ENCODE data around the gene HK3. TPM values are rescaled to one million over a fixed set of nuclear protein-coding genes. Genes with fewer than 3 reads are reported as not detected.

The HK3 gene, protein sequence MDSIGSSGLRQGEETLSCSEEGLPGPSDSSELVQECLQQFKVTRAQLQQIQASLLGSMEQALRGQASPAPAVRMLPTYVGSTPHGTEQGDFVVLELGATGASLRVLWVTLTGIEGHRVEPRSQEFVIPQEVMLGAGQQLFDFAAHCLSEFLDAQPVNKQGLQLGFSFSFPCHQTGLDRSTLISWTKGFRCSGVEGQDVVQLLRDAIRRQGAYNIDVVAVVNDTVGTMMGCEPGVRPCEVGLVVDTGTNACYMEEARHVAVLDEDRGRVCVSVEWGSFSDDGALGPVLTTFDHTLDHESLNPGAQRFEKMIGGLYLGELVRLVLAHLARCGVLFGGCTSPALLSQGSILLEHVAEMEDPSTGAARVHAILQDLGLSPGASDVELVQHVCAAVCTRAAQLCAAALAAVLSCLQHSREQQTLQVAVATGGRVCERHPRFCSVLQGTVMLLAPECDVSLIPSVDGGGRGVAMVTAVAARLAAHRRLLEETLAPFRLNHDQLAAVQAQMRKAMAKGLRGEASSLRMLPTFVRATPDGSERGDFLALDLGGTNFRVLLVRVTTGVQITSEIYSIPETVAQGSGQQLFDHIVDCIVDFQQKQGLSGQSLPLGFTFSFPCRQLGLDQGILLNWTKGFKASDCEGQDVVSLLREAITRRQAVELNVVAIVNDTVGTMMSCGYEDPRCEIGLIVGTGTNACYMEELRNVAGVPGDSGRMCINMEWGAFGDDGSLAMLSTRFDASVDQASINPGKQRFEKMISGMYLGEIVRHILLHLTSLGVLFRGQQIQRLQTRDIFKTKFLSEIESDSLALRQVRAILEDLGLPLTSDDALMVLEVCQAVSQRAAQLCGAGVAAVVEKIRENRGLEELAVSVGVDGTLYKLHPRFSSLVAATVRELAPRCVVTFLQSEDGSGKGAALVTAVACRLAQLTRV
- polyA plus RNA-seq (2011; rRNA removed) (0.04 TPM in 1 of 2 replicates, not detected in the other), polyA plus RNA-seq (2017; fragmentation: RNase III; extraction: RNeasy Plus Mini Kit Qiagen cat#74134 plus additional on column Dnase treatment) (0.12 to 0.17 TPM in 2 of 3 replicates, not detected in the other), polyA minus RNA-seq (2011; rRNA and poly(A)+ RNA removed) (not detected in 2 replicates)
- 0.03 and 0.12 TPM in 2 replicates for polyA plus RNA-seq (2012; cell fraction: cytosol; rRNA removed)
- 0.32 and 1.5 TPM in 2 replicates for polyA plus RNA-seq (2012; cell fraction: nucleus; rRNA removed)

DNA sequence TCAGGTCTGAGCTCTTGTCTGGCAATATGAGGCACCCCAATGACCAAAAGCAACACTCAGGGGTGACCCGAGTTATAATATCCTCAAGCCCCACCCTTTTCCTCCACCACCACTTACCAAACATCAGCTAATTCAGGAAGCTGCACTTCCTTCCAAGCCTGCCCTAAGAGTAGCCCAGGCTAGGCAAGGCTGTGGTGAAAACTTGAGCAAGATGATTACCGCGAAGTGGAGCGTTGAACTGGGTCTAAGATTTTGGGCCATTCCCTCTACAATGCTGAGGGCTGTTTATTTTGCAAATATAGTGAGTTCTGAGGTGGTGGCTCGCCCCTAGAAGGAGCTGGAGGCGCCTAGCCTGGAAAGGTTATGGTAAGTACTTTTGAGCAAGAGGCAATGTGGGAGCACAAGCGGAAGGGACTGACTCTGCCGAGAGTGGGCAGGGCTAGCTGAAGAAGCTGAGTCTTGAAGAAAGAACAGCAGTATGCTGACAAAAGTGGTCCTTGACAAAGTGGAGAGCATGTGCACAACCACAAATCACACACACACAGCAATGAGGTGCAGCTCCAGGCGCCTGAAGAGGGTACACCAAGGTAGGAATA, at the start of gene HK3:
HK3 (minus strand) TSS at position 51 of the 596 bp plus-strand sequence. CDS start 3,187 bp downstream, outside the sequence.
- no peak within 1 kb of the TSS for H3K4me3 ChIP-seq
- no peaks in the 10 kb centered on the region for H3K9me3 ChIP-seq
- CTCF ChIA-PET = interaction anchor here (0.5 to 2.1 kb wide), 10 partner anchors 8 to 275 kb away, joined by 3 to 7 read pairs (median 4); no protein-coding TSS in a partner anchor
- no peak within 1 kb of the TSS for H3K4me2 ChIP-seq
- ATAC-seq (no peak), DNase-seq (ENCODE audit: low read depth in 1 of 2, low spot score in 1 of 2) (no peak), FAIRE-seq (no peak)
- POLR2A ChIA-PET = interaction anchor here (0.6 kb wide), 1 partner anchor 293 kb away, joined by 3 read pairs; no protein-coding TSS in a partner anchor
- H3K4me1 ChIP-seq = peaks cover 24% of the 10 kb centered on the region
- TF ChIP-seq, protein P1, sequence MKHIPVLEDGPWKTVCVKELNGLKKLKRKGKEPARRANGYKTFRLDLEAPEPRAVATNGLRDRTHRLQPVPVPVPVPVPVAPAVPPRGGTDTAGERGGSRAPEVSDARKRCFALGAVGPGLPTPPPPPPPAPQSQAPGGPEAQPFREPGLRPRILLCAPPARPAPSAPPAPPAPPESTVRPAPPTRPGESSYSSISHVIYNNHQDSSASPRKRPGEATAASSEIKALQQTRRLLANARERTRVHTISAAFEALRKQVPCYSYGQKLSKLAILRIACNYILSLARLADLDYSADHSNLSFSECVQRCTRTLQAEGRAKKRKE (CRISPR knock-in tag; IDR thresholded peaks at IDR 0.05; ENCODE audit: low read depth) = no peak
- TF ChIP-seq EHMT2 (IDR thresholded peaks at IDR 0.05; ENCODE audit: low read depth) (no peak), TFCP2L1 (CRISPR knock-in tag; IDR thresholded peaks at IDR 0.05) (no peak), ZNF302 (CRISPR knock-in tag; IDR thresholded peaks at IDR 0.05) (no peak), POLR2A (IDR thresholded peaks at IDR 0.05; ENCODE audit: low read length) (no peak), NR3C1 (IDR thresholded peaks at IDR 0.05) (no peak), ESRRA (IDR thresholded peaks at IDR 0.05; ENCODE audit: borderline replicate concordance, low read length) (no peak)
- TF ChIP-seq, protein P2, sequence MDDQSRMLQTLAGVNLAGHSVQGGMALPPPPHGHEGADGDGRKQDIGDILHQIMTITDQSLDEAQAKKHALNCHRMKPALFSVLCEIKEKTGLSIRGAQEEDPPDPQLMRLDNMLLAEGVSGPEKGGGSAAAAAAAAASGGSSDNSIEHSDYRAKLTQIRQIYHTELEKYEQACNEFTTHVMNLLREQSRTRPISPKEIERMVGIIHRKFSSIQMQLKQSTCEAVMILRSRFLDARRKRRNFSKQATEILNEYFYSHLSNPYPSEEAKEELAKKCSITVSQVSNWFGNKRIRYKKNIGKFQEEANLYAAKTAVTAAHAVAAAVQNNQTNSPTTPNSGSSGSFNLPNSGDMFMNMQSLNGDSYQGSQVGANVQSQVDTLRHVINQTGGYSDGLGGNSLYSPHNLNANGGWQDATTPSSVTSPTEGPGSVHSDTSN (IDR thresholded peaks at IDR 0.05) = no peak
- no peak within 1 kb of the TSS for H3K27ac ChIP-seq
- 89% methylated on average over 8 of the region's 9 CpGs for WGBS (ENCODE audit: missing lambda C conversion rate)

DNA sequence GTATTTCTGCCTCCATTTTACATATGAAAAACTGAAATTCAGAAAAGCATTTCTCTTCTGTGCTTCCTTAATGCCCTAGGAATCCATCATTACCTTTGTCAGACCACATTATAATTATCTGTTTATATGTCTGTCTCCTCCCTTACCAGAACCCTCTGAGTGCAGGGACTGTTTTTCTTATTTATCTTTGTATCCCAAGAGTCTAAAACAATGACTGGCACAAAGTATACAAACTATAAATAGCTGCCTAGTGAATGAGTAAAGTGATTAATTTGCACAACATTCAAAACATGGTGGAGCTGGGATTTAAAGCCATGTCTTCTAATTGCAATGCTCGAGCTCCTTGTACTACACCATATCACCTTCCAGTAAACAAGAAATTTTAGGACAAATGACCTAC, 49.3 kb upstream of the HK3 start:
- Histone ChIP-seq H3K4me2 (no peak overlapping the region), H3K4me3 (no peak overlapping the region), H3K27ac (no peak overlapping the region), H3K9me3 (no peaks in the 10 kb centered on the region), H3K4me1 (no peaks in the 10 kb centered on the region)
- ChIA-PET CTCF (interaction anchor here (0.8 kb wide), 1 partner anchor 9 kb away, joined by 3 read pairs; no protein-coding TSS in a partner anchor), POLR2A (no interaction called here)
- DNase-seq (ENCODE audit: low read depth in 1 of 2, low spot score in 1 of 2) = no peak
- whole genome bisulfite sequencing (ENCODE audit: missing lambda C conversion rate) = 97% methylated on average over 1 of the region's 1 CpG
- no peak for FAIRE-seq
- ATAC-seq = no peak
- no peak for TF ChIP-seq NPAS2 (CRISPR knock-in tag; IDR thresholded peaks at IDR 0.05; ENCODE audit: borderline replicate concordance)
- TF ChIP-seq ZSCAN20 (CRISPR knock-in tag; IDR thresholded peaks at IDR 0.05) = no peak
- no peak for TF ChIP-seq MYC (IDR thresholded peaks at IDR 0.05; ENCODE audit: borderline replicate concordance, low read length)
- no peak for TF ChIP-seq CHD2 (IDR thresholded peaks at IDR 0.05; ENCODE audit: low read length, partially characterized antibody)
- TF ChIP-seq SMC3 (IDR thresholded peaks at IDR 0.05) = no peak
- TF ChIP-seq NFE2L2 (conservative IDR thresholded peaks at IDR 0.05; ENCODE audit: low read length) = no peak
- TF ChIP-seq HDAC2 (IDR thresholded peaks at IDR 0.05) = no peak
- no peak for TF ChIP-seq BHLHE40 (IDR thresholded peaks at IDR 0.05; ENCODE audit: low read depth, low read length)
- TF ChIP-seq SREBF2 (IDR thresholded peaks at IDR 0.05) = no peak
- no peak for TF ChIP-seq ESRRA (IDR thresholded peaks at IDR 0.05; ENCODE audit: borderline replicate concordance, low read length)
- TF ChIP-seq RNF2 (IDR thresholded peaks at IDR 0.05; ENCODE audit: borderline replicate concordance, low read depth) = no peak
- no peak for TF ChIP-seq CBX2 (IDR thresholded peaks at IDR 0.05; ENCODE audit: borderline replicate concordance, low read depth)
- no peak for TF ChIP-seq EP300 (IDR thresholded peaks at IDR 0.05)
